SU-DHL-6 (cell line): Measurements from ENCODE around the gene CREG2.

Source experiments
- CTCF ChIP-seq: fragments of 200-600 bp; sonication (generic); IDR thresholded peaks from one replicate; pipeline ENCODE4 v1.5.1; 2017; ENCODE audit warnings: antibody characterized with exemption, mild to moderate bottlenecking, low read length, moderate library complexity; ENCODE audit not compliant: insufficient read depth, poor library complexity, severe bottlenecking
- EZH2phosphoT487 ChIP-seq: fragments of 200-600 bp; sonication (generic), shearing (Covaris generic); conservative IDR thresholded peaks from 2 replicates; pipeline ENCODE4 v1.6.1; 2018; ENCODE audit warnings: mild to moderate bottlenecking, antibody characterized with exemption, low read length, moderate library complexity, mixed read lengths

GRCh38 chr2:101418460-101419095 is 31.3 kb upstream of the CREG2 start:
- TF ChIP-seq CTCF, result no peak
- TF ChIP-seq EZH2phosphoT487, result no peak
